IgD-negative memory B cell (primary cell): ENCODE measurements around the gene BAZ2B. TPM values are rescaled to one million over a fixed set of nuclear protein-coding genes. Genes with fewer than 3 reads are reported as not detected.

Source experiments
- H3K27ac Mint-ChIP-seq, 3 donors: one replicate each; pipeline ENCODE4 v1.8.0; 2020 to 2022; ENCODE audit warnings: mild to moderate bottlenecking in 3 of 3, mixed read lengths in 3 of 3, moderate library complexity in 1 of 3
- H3K27me3 Mint-ChIP-seq: one replicate; pipeline ENCODE4 v1.8.0; 2021; ENCODE audit warnings: mixed read lengths
- H3K36me3 Mint-ChIP-seq: one replicate; pipeline ENCODE4 v1.8.0; 2020; ENCODE audit warnings: mild to moderate bottlenecking, mixed read lengths
- H3K4me1 Mint-ChIP-seq, 3 donors: one replicate each; pipeline ENCODE4 v1.8.0; 2020 to 2022; ENCODE audit warnings: mixed read lengths in 3 of 3, mild to moderate bottlenecking in 1 of 3
- H3K4me3 Mint-ChIP-seq, 4 donors: one replicate each; pipeline ENCODE4 v1.8.0; 2020 to 2022; ENCODE audit warnings: mild to moderate bottlenecking in 4 of 4, mixed read lengths in 4 of 4, moderate library complexity in 3 of 4
- H3K9me3 Mint-ChIP-seq, 3 donors: one replicate each; pipeline ENCODE4 v1.8.0; 2020 to 2021; ENCODE audit warnings: mixed read lengths in 3 of 3, mild to moderate bottlenecking in 1 of 3
- polyA plus RNA-seq: library from polyadenylated mRNA; unstranded; fragments of 300-500 nt; fragmentation: Illumina TruSeq; gene quantifications from one replicate; pipeline ENCODE4 v1.2.3, GENCODE V29; 2021

BAZ2B gene
- polyA plus RNA-seq, 1 donor from 2014 or later, result 17.3 TPM

GRCh38 chr2:159307942-159308341, 308.4 kb downstream of the BAZ2B start:
- Mint-ChIP-seq H3K4me1 (no peaks in the 10 kb centered on the region), H3K27ac (no peak overlapping the region), H3K27me3 (peaks cover 5% of the 10 kb centered on the region), H3K9me3 (peaks cover 0 to 3% (median 0%) of the 10 kb centered on the region in 3 donors), H3K4me3 (no peak overlapping the region), H3K36me3 (no peaks in the 10 kb centered on the region)

GRCh38 chr2:159300586-159300985, 315.8 kb downstream of the BAZ2B start:
- Mint-ChIP-seq H3K4me3 (no peak overlapping the region), H3K9me3 (peaks cover 0 to 2% (median 0%) of the 10 kb centered on the region in 3 donors), H3K4me1 (no peaks in the 10 kb centered on the region), H3K27me3 (peaks cover 8% of the 10 kb centered on the region), H3K27ac (no peak overlapping the region), H3K36me3 (peaks cover 3% of the 10 kb centered on the region)

GRCh38 chr2:159298967-159299366, 317.4 kb downstream of the BAZ2B start:
- H3K36me3 Mint-ChIP-seq, result peaks cover 3% of the 10 kb centered on the region
- no peak overlapping the region for H3K27ac Mint-ChIP-seq
- H3K4me1 Mint-ChIP-seq, result no peaks in the 10 kb centered on the region
- peaks cover 7% of the 10 kb centered on the region for H3K27me3 Mint-ChIP-seq
- peaks cover 0 to 2% (median 0%) of the 10 kb centered on the region in 3 donors for H3K9me3 Mint-ChIP-seq
- no peak overlapping the region for H3K4me3 Mint-ChIP-seq

- Mint-ChIP-seq H3K27me3 (peaks cover 4% of the 10 kb centered on the region), H3K4me1 (no peaks in the 10 kb centered on the region), H3K36me3 (peaks cover 3% of the 10 kb centered on the region), H3K4me3 (no peak overlapping the region), H3K9me3 (peaks cover 0 to 2% (median 0%) of the 10 kb centered on the region in 3 donors), H3K27ac (no peak overlapping the region)
Measured at GRCh38 chr2:159297042-159297707, 319.2 kb downstream of the BAZ2B start.

GRCh38 chr2:159292157-159292556, 324.2 kb downstream of the BAZ2B start:
- Mint-ChIP-seq H3K4me1 (peaks cover 3 to 9% (median 6%) of the 10 kb centered on the region in 3 donors), H3K27ac (no peak overlapping the region), H3K36me3 (no peaks in the 10 kb centered on the region), H3K4me3 (no peak overlapping the region), H3K9me3 (no peaks in the 10 kb centered on the region), H3K27me3 (peaks cover 7% of the 10 kb centered on the region)

GRCh38 chr2:159290289-159290907, 325.9 kb downstream of the BAZ2B start:
- peaks cover 4% of the 10 kb centered on the region for H3K27me3 Mint-ChIP-seq
- H3K9me3 Mint-ChIP-seq, result no peaks in the 10 kb centered on the region
- no peaks in the 10 kb centered on the region for H3K36me3 Mint-ChIP-seq
- H3K27ac Mint-ChIP-seq, result no peak overlapping the region
- peaks cover 6 to 10% (median 9%) of the 10 kb centered on the region in 3 donors for H3K4me1 Mint-ChIP-seq
- peak overlapping the region in 1 of 4 donors; percentile 44 for H3K4me3 Mint-ChIP-seq

GRCh38 chr2:159287733-159288132, 328.6 kb downstream of the BAZ2B start:
- no peaks in the 10 kb centered on the region for H3K9me3 Mint-ChIP-seq
- H3K27me3 Mint-ChIP-seq, result peaks cover 4% of the 10 kb centered on the region
- peak overlapping the region; percentile 28 to 93 (median 80) for H3K4me3 Mint-ChIP-seq
- peaks cover 6 to 23% (median 14%) of the 10 kb centered on the region in 3 donors for H3K4me1 Mint-ChIP-seq
- no peaks in the 10 kb centered on the region for H3K36me3 Mint-ChIP-seq
- H3K27ac Mint-ChIP-seq, result peak overlapping the region in 1 of 3 donors; percentile 76

- H3K36me3 Mint-ChIP-seq, result no peaks in the 10 kb centered on the region
- peak overlapping the region; percentile 31 to 90 (median 76) for H3K27ac Mint-ChIP-seq
- H3K27me3 Mint-ChIP-seq, result no peaks in the 10 kb centered on the region
- H3K9me3 Mint-ChIP-seq, result no peaks in the 10 kb centered on the region
- peaks cover 8 to 23% (median 14%) of the 10 kb centered on the region in 3 donors for H3K4me1 Mint-ChIP-seq
- H3K4me3 Mint-ChIP-seq, result peak overlapping the region; percentile 90 to 98 (median 94)
Measured at GRCh38 chr2:159286709-159287441, 329.5 kb downstream of the BAZ2B start.

- Mint-ChIP-seq H3K4me3 (peak within 1 kb of the TSS; percentile 90 to 98 (median 94)), H3K27ac (peak within 1 kb of the TSS; percentile 64 to 90 (median 76)), H3K27me3 (no peaks in the 10 kb centered on the region)
Measured at GRCh38 chr2:159285929-159286708, 330.2 kb downstream of the BAZ2B start, which contains the start of gene WDSUB1. Gene WDSUB1 (minus strand): TSS chr2:159286703. CDS start chr2:159283069, 3,634 bp downstream.

GRCh38 chr2:159285433-159285832, 330.9 kb downstream of the BAZ2B start:
- Mint-ChIP-seq H3K9me3 (no peaks in the 10 kb centered on the region), H3K4me1 (peaks cover 11 to 27% (median 14%) of the 10 kb centered on the region in 3 donors), H3K4me3 (peak overlapping the region; percentile 13 to 96 (median 86)), H3K36me3 (no peaks in the 10 kb centered on the region), H3K27ac (peak overlapping the region; percentile 8 to 64 (median 39)), H3K27me3 (no peaks in the 10 kb centered on the region)

More at GRCh38 chr2:159285929-159286708, 330.2 kb downstream of the BAZ2B start, which contains the start of gene WDSUB1:
- Mint-ChIP-seq H3K9me3 (no peaks in the 10 kb centered on the region), H3K4me1 (peaks cover 11 to 27% (median 14%) of the 10 kb centered on the region in 3 donors), H3K36me3 (no peaks in the 10 kb centered on the region)

GRCh38 chr2:159283529-159283928, 332.8 kb downstream of the BAZ2B start:
- Mint-ChIP-seq H3K36me3 (no peaks in the 10 kb centered on the region), H3K9me3 (no peaks in the 10 kb centered on the region), H3K27me3 (no peaks in the 10 kb centered on the region), H3K4me1 (peaks cover 11 to 25% (median 14%) of the 10 kb centered on the region in 3 donors), H3K4me3 (no peak overlapping the region), H3K27ac (no peak overlapping the region)

- H3K27ac Mint-ChIP-seq, result no peak overlapping the region
- no peaks in the 10 kb centered on the region for H3K27me3 Mint-ChIP-seq
- no peak overlapping the region for H3K4me3 Mint-ChIP-seq
- H3K36me3 Mint-ChIP-seq, result no peaks in the 10 kb centered on the region
- H3K4me1 Mint-ChIP-seq, result peaks cover 5 to 22% (median 8%) of the 10 kb centered on the region in 3 donors
- H3K9me3 Mint-ChIP-seq, result no peaks in the 10 kb centered on the region
Measured at GRCh38 chr2:159281002-159281401, 335.3 kb downstream of the BAZ2B start.

GRCh38 chr2:159279700-159280099, 336.6 kb downstream of the BAZ2B start:
- Mint-ChIP-seq H3K27ac (no peak overlapping the region), H3K27me3 (no peaks in the 10 kb centered on the region), H3K4me1 (peaks cover 3 to 13% (median 5%) of the 10 kb centered on the region in 3 donors), H3K36me3 (peaks cover 2% of the 10 kb centered on the region), H3K4me3 (no peak overlapping the region), H3K9me3 (no peaks in the 10 kb centered on the region)

- H3K27ac Mint-ChIP-seq, result no peak overlapping the region
- H3K4me1 Mint-ChIP-seq, result no peaks in the 10 kb centered on the region
- H3K9me3 Mint-ChIP-seq, result no peaks in the 10 kb centered on the region
- H3K36me3 Mint-ChIP-seq, result peaks cover 16% of the 10 kb centered on the region
- H3K4me3 Mint-ChIP-seq, result no peak overlapping the region
- H3K27me3 Mint-ChIP-seq, result no peaks in the 10 kb centered on the region
Measured at GRCh38 chr2:159275111-159275510, 341.2 kb downstream of the BAZ2B start.
